ENCODE results near the gene FILIP1L. TPM values are rescaled to one million over a fixed set of nuclear protein-coding genes. Genes with fewer than 3 reads are reported as not detected.

FILIP1L gene
- total RNA-seq: 1.1 and 6.3 TPM in 2 replicates

- no peak within 1 kb of the TSS for H3K4me3 ChIP-seq (ENCODE audit: low read depth, low read length)
- FAIRE-seq (no peak), DNase-seq (ENCODE audit: low read depth) (no peak)
- H3K27me3 ChIP-seq (ENCODE audit: control insufficient read depth, insufficient read depth, low read length): no peaks in the 10 kb centered on the region
- no peak for TF ChIP-seq CTCF (IDR thresholded peaks at IDR 0.05; ENCODE audit: insufficient read depth, low read length, severe bottlenecking)
- no peaks in the 10 kb centered on the region for H3K36me3 ChIP-seq (ENCODE audit: control insufficient read depth, insufficient read depth, low read length)
Observed at GRCh38 chr3:100114413-100115030, at the start of gene FILIP1L. Gene FILIP1L (minus strand): TSS chr3:100114501.

GRCh38 chr3:100163787-100164186, 49.5 kb upstream of the FILIP1L start:
- no peaks in the 10 kb centered on the region for H3K27me3 ChIP-seq (ENCODE audit: control insufficient read depth, insufficient read depth, low read length)
- no peak for TF ChIP-seq CTCF (IDR thresholded peaks at IDR 0.05; ENCODE audit: insufficient read depth, low read length, severe bottlenecking)
- no peaks in the 10 kb centered on the region for H3K36me3 ChIP-seq (ENCODE audit: control insufficient read depth, insufficient read depth, low read length)
- no peak overlapping the region for H3K4me3 ChIP-seq (ENCODE audit: low read depth, low read length)
- DNase-seq (ENCODE audit: low read depth) (no peak), FAIRE-seq (no peak)

GRCh38 chr3:100160521-100160920, 46.2 kb upstream of the FILIP1L start:
- no peak for TF ChIP-seq CTCF (IDR thresholded peaks at IDR 0.05; ENCODE audit: insufficient read depth, low read length, severe bottlenecking)

GRCh38 chr3:100159331-100160153, 45.2 kb upstream of the FILIP1L start:
- peak; percentile 38 for DNase-seq (ENCODE audit: low read depth)
- no peak for TF ChIP-seq CTCF (IDR thresholded peaks at IDR 0.05; ENCODE audit: insufficient read depth, low read length, severe bottlenecking)

More at GRCh38 chr3:100160521-100160920, 46.2 kb upstream of the FILIP1L start:
- Histone ChIP-seq H3K4me3 (ENCODE audit: low read depth, low read length) (no peak overlapping the region), H3K27me3 (ENCODE audit: control insufficient read depth, insufficient read depth, low read length) (no peaks in the 10 kb centered on the region), H3K36me3 (ENCODE audit: control insufficient read depth, insufficient read depth, low read length) (no peaks in the 10 kb centered on the region)
- FAIRE-seq: no peak
- no peak for DNase-seq (ENCODE audit: low read depth)

GRCh38 chr3:100158918-100159330, 44.6 kb upstream of the FILIP1L start:
- DNase-seq (ENCODE audit: low read depth) (no peak), FAIRE-seq (no peak)
- no peak overlapping the region for H3K4me3 ChIP-seq (ENCODE audit: low read depth, low read length)
- H3K27me3 ChIP-seq (ENCODE audit: control insufficient read depth, insufficient read depth, low read length): no peaks in the 10 kb centered on the region
- no peak for TF ChIP-seq CTCF (IDR thresholded peaks at IDR 0.05; ENCODE audit: insufficient read depth, low read length, severe bottlenecking)
- H3K36me3 ChIP-seq (ENCODE audit: control insufficient read depth, insufficient read depth, low read length): no peaks in the 10 kb centered on the region

More at GRCh38 chr3:100159331-100160153, 45.2 kb upstream of the FILIP1L start:
- H3K27me3 ChIP-seq (ENCODE audit: control insufficient read depth, insufficient read depth, low read length): no peaks in the 10 kb centered on the region
- no peak overlapping the region for H3K4me3 ChIP-seq (ENCODE audit: low read depth, low read length)
- FAIRE-seq: no peak
- H3K36me3 ChIP-seq (ENCODE audit: control insufficient read depth, insufficient read depth, low read length): no peaks in the 10 kb centered on the region
